DOHH2 (cell line): ENCODE data around the gene RBM33.

Source experiments
- EZH2phosphoT487 ChIP-seq: fragments of 200-600 bp; sonication (generic); IDR thresholded peaks from 2 replicates; pipeline ENCODE4 v1.6.1; 2017; ENCODE audit warnings: borderline replicate concordance, mild to moderate bottlenecking, antibody characterized with exemption, low read length, moderate library complexity, mixed read lengths
- TF ChIP-seq, protein P1 (sequence below): fragments of 200-600 bp; sonication (generic); IDR thresholded peaks from one replicate; pipeline ENCODE4 v1.5.1; 2014; ENCODE audit warnings: antibody characterized with exemption, mild to moderate bottlenecking, low read depth, low read length; ENCODE audit not compliant: poor library complexity, severe bottlenecking

- TF ChIP-seq, protein P1, sequence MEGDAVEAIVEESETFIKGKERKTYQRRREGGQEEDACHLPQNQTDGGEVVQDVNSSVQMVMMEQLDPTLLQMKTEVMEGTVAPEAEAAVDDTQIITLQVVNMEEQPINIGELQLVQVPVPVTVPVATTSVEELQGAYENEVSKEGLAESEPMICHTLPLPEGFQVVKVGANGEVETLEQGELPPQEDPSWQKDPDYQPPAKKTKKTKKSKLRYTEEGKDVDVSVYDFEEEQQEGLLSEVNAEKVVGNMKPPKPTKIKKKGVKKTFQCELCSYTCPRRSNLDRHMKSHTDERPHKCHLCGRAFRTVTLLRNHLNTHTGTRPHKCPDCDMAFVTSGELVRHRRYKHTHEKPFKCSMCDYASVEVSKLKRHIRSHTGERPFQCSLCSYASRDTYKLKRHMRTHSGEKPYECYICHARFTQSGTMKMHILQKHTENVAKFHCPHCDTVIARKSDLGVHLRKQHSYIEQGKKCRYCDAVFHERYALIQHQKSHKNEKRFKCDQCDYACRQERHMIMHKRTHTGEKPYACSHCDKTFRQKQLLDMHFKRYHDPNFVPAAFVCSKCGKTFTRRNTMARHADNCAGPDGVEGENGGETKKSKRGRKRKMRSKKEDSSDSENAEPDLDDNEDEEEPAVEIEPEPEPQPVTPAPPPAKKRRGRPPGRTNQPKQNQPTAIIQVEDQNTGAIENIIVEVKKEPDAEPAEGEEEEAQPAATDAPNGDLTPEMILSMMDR = no peak
- no peak for TF ChIP-seq EZH2phosphoT487
These were observed 30.1 kb downstream of the RBM33 start for GRCh38 chr7:155674556-155674955.
